OCI-LY3 (cell line): Measurements from ENCODE around the gene PREX1.

Experiments used
- CTCF ChIP-seq: fragments of 200-600, 300-600 bp; sonication (generic); IDR thresholded peaks from 2 replicates; pipeline ENCODE4 v1.5.1; 2014; ENCODE audit warnings: antibody characterized with exemption, low read length, low read depth
- EZH2phosphoT487 ChIP-seq: fragments of 200-600 bp; shearing (Covaris generic); IDR thresholded peaks from 2 replicates; pipeline ENCODE4 v1.6.1; 2018; ENCODE audit warnings: antibody characterized with exemption, mixed run types, low read depth

- no peak for TF ChIP-seq CTCF
- no peak for TF ChIP-seq EZH2phosphoT487
Measured at GRCh38 chr20:48680650-48681049, 147.1 kb downstream of the PREX1 start.
